ENCODE results near the gene ADAM19.

ADAM19 gene

GRCh38 chr5:157575381-157576020, at the start of gene ADAM19:
Gene ADAM19 (minus strand): TSS chr5:157575775. CDS start chr5:157575696, 79 bp downstream.
- H3K4me3 ChIP-seq (ENCODE audit: low read depth, low read length): no peak within 1 kb of the TSS
- TF ChIP-seq, protein P1, sequence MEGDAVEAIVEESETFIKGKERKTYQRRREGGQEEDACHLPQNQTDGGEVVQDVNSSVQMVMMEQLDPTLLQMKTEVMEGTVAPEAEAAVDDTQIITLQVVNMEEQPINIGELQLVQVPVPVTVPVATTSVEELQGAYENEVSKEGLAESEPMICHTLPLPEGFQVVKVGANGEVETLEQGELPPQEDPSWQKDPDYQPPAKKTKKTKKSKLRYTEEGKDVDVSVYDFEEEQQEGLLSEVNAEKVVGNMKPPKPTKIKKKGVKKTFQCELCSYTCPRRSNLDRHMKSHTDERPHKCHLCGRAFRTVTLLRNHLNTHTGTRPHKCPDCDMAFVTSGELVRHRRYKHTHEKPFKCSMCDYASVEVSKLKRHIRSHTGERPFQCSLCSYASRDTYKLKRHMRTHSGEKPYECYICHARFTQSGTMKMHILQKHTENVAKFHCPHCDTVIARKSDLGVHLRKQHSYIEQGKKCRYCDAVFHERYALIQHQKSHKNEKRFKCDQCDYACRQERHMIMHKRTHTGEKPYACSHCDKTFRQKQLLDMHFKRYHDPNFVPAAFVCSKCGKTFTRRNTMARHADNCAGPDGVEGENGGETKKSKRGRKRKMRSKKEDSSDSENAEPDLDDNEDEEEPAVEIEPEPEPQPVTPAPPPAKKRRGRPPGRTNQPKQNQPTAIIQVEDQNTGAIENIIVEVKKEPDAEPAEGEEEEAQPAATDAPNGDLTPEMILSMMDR (IDR thresholded peaks at IDR 0.05; ENCODE audit: control insufficient read depth, extremely low read depth, insufficient read depth): no peak
- no peak for DNase-seq (ENCODE audit: low read depth)

DNA sequence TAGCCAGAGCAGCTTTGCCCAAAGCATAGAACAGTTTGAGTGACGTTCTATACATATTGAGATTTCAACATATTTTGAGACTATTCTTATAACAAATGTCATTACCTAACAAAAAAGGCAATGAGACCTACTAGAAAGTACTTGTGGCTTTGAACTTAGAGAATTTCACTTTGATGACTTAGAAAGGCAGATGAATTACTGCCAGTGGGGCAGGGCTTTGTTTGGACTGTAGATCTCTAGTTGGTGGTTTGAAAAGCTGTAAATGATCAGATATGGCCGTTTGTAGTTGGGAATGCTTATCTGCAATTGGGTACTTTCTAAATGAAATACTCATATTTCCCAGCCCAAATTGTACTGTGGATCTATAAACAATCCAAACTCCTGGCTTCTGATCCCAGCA, 48.6 kb upstream of the ADAM19 start:
- TF ChIP-seq, protein P1 (IDR thresholded peaks at IDR 0.05; ENCODE audit: control insufficient read depth, extremely low read depth, insufficient read depth): no peak
- no peak overlapping the region for H3K4me3 ChIP-seq (ENCODE audit: low read depth, low read length)
- no peak for DNase-seq (ENCODE audit: low read depth)

GRCh38 chr5:157620776-157621175, 45.2 kb upstream of the ADAM19 start:
- no peak for DNase-seq (ENCODE audit: low read depth)
- H3K4me3 ChIP-seq (ENCODE audit: low read depth, low read length): no peak overlapping the region
- TF ChIP-seq, protein P1 (IDR thresholded peaks at IDR 0.05; ENCODE audit: control insufficient read depth, extremely low read depth, insufficient read depth): no peak

DNA sequence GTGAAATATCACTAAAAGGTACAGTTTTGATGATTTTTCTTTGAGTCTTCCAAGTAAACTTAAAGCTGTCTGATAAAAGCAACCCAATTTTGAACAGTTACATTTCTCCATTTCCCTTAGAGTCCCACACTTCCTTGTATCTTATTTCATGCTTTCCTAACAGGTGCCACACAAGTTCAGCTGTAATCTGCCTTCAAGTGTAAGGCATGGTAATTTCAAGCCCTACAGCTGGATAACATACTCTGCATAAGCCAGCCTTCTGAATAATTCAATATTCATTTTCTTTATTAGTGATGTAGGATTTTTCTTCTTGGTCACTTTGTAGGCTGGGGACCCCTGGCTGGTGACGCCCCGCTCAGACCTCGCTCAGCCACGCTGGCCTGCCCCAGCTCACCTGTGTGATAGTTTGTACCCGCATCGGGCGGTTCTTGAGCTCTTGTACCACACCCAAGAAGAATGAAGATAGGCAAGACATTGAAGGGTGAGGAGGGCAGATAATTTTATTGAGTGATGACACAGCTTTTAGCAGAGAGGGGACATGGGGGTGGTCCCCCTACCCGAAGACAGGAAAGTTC, 42.7 kb upstream of the ADAM19 start:
- TF ChIP-seq, protein P1 (IDR thresholded peaks at IDR 0.05; ENCODE audit: control insufficient read depth, extremely low read depth, insufficient read depth): no peak
- no peak for DNase-seq (ENCODE audit: low read depth)
- H3K4me3 ChIP-seq (ENCODE audit: low read depth, low read length): no peak overlapping the region

- no peak for DNase-seq (ENCODE audit: low read depth)
- TF ChIP-seq, protein P1 (IDR thresholded peaks at IDR 0.05; ENCODE audit: control insufficient read depth, extremely low read depth, insufficient read depth): no peak
- no peak overlapping the region for H3K4me3 ChIP-seq (ENCODE audit: low read depth, low read length)
These were observed 41.2 kb upstream of the ADAM19 start for GRCh38 chr5:157616785-157617184.

DNA sequence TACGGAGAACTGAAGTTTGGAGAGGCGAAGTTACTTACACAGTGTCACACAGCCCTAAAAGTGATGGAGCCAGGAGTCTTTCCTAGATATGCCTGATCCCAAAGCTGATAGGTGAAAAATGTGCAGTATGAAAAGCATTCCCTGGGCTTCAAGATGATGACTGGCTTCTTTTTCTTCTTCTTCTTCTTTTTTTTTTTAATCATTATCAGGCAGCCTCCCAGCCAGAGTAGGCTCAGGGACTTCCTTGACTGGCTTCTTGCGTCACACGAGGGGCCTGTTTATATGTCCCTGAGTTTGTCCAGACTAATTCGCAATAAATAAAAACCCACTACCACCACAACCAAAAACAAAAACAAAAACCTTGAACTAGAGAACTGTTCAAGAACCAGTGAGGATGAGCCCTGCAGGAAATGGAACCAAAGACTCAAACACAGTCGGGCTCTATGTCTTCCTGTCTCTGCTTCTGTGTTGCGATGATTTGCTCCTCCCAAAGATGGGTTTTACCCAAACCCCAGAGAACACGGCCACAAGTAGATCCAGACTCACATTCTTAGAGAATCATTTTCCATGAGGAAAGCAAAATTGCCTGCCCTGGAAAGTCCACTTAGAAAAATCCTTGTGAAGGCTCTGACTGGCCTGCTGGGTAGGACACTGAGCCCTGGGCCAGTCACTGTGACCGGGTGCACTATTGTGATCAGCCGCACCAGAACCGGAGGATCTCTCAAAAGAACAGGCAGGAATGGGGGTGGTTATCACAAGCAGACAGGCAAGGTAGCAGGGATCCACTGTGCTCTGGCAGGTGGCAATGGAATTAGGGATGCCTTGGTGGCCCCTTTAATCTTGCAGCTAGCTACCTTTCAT, 38.0 kb upstream of the ADAM19 start:
- TF ChIP-seq, protein P1 (IDR thresholded peaks at IDR 0.05; ENCODE audit: control insufficient read depth, extremely low read depth, insufficient read depth): no peak
- H3K4me3 ChIP-seq (ENCODE audit: low read depth, low read length): no peak overlapping the region
- no peak for DNase-seq (ENCODE audit: low read depth)
